ENCODE measurements around the gene TBXAS1.
"Not testable (repeated sequence)": the region's sequence is repeated elsewhere in the genome, so short reads cannot be mapped to it uniquely, and the experiment has no call there.

TBXAS1 gene

GRCh38 chr7:139916717-139917395 lies 87.8 kb downstream of the TBXAS1 start:
- no peak for DNase-seq

- no peak for DNase-seq
Observed at GRCh38 chr7:139917851-139918250, 88.8 kb downstream of the TBXAS1 start.

GRCh38 chr7:139918480-139918879 lies 89.4 kb downstream of the TBXAS1 start:
- no peak for DNase-seq

- DNase-seq: no peak
Observed at GRCh38 chr7:139923090-139923489, 94.0 kb downstream of the TBXAS1 start.

GRCh38 chr7:139924461-139924860 lies 95.4 kb downstream of the TBXAS1 start:
- DNase-seq: no peak

- DNase-seq: not testable (repeated sequence)
Observed at GRCh38 chr7:139929221-139929620, 100.2 kb downstream of the TBXAS1 start.

- DNase-seq: no peak
Observed at GRCh38 chr7:139930286-139930965, 101.4 kb downstream of the TBXAS1 start.

- DNase-seq: no peak
Observed at GRCh38 chr7:139931190-139931934, 102.3 kb downstream of the TBXAS1 start.

GRCh38 chr7:139932531-139932930 lies 103.5 kb downstream of the TBXAS1 start:
- DNase-seq: no peak

GRCh38 chr7:139936760-139937310 lies 107.8 kb downstream of the TBXAS1 start:
- no peak for DNase-seq

GRCh38 chr7:139937715-139938114 lies 108.7 kb downstream of the TBXAS1 start:
- DNase-seq: no peak

- DNase-seq: no peak
Observed at GRCh38 chr7:139940866-139941265, 111.8 kb downstream of the TBXAS1 start.

GRCh38 chr7:139941421-139941820 lies 112.4 kb downstream of the TBXAS1 start:
- DNase-seq: no peak

GRCh38 chr7:139941866-139942265 lies 112.8 kb downstream of the TBXAS1 start:
- no peak for DNase-seq

- DNase-seq: no peak
Observed at GRCh38 chr7:139942636-139943035, 113.6 kb downstream of the TBXAS1 start.

GRCh38 chr7:139943401-139943800 lies 114.3 kb downstream of the TBXAS1 start:
- peak; percentile 82 for DNase-seq

GRCh38 chr7:139944248-139944647 lies 115.2 kb downstream of the TBXAS1 start:
- DNase-seq: no peak

GRCh38 chr7:139946533-139946932 lies 117.5 kb downstream of the TBXAS1 start:
- DNase-seq: no peak

- no peak for DNase-seq
Observed at GRCh38 chr7:139947021-139947420, 118.0 kb downstream of the TBXAS1 start.

- DNase-seq: no peak
Observed at GRCh38 chr7:139948167-139948566, 119.1 kb downstream of the TBXAS1 start.

- no peak for DNase-seq
Observed at GRCh38 chr7:139948587-139949335, 119.7 kb downstream of the TBXAS1 start.

GRCh38 chr7:139949629-139950028 lies 120.6 kb downstream of the TBXAS1 start:
- no peak for DNase-seq

All from NCI-H1105 treated with DMSO at 0.1 percent for 48 hours (cell line).